NCI-H2227 (cell line): ENCODE results near the gene TMTC2.
"Not testable (repeated sequence)": the region's sequence is repeated elsewhere in the genome, so short reads cannot be mapped to it uniquely, and the experiment has no call there.

Experiments
- DNase-seq: peaks from one replicate; lab custom pipeline; 2025; ENCODE audit not compliant: unreplicated experiment; lab: John Stamatoyannopoulos, UW

TMTC2 gene

DNA sequence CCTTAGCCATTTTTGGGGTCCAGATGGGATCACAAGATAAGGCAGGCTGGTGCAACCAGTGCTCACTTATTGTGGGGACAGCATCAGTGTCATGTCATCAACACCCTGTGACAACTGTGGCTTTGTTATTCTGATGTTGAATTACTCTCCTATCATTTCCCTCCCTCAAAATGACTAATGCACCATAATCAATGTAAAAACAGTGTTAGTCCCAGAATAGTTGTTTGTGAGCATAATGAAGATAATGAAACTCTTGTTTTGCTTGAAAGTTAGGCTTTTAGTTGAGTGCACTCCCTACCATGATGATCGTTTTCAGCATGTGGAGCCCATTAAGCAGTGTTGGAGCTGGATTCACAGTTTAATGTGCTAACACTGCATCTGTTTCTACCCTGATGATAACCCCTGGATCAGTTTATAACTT is 151.4 kb downstream of the TMTC2 start:
- no peak for DNase-seq

DNA sequence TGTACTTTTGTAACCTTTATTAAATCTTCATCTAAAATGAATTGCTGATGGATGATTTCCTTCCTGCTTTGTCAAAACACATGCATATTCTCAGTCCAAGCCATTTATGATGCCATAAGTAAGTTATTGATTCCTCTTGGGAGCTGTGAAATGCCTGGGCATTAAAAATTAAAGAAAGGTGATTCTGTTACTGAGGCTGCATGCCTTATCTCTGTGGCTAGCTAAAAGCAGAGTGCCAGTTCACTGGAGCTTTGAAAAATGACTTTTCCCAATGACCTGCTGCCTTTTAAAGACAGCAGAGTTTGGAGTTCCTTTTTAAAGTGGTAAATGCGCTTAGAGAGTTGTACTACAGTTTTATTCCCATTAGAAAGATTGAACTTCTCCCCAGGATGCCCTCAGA is 152.1 kb downstream of the TMTC2 start:
- DNase-seq, result no peak

DNA sequence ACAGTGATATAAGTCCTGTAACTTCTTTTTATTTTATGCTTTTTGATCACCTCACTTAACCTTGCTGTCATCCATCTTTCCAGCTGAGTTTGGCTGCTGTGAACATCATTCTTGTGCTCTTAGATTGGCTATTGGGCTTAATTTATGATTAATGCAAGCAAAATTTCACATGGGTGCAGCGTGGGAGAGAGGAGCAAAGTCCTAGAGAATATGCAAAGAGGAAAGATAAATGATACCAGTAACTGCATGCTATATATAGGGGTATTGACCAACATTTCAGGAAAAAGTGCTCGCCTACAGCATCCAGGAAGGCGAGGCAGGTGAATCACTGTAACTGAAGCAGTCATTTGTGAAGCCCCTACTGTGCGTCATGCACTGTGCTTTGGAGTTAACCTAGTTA is 153.1 kb downstream of the TMTC2 start:
- no peak for DNase-seq

DNA sequence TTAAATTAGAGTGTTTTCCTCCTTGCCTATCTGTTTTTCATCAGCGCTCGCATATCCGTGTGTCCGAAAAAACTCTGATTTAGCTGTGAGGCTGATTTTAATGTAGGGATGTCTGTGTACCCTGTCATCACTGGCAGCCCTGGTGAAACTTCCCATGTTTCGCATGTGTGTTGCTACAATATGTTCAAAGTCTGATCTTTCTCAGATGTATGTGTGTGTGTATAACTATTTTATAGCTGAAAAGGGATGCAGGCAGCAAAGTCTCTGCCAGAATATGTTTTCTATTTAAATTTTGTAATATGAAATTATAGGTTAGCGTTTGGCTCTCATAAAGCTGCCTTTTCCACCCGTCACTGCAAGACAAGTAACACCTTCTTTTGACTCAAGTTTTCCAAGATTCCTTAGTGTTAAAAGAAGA is 154.8 kb downstream of the TMTC2 start:
- no peak for DNase-seq

DNA sequence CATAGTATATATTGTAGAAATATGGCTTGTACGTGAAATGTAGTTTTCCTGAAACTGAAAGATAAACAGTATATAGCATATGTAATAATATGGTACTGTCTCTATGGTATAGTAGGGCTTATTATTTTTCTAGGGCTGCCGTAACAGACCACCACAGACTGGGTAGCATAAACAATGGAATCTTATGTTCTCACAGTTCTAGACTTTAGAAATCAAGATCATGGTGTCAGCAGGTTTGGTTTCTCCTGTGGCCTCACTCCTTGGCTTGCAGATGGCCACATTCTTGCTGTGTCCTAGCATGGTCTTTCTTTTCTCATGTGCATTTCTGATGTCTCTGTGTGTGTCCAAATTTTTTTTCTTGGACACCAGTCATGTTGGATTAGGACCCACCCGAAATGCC is 155.8 kb downstream of the TMTC2 start:
- DNase-seq, result no peak

DNA sequence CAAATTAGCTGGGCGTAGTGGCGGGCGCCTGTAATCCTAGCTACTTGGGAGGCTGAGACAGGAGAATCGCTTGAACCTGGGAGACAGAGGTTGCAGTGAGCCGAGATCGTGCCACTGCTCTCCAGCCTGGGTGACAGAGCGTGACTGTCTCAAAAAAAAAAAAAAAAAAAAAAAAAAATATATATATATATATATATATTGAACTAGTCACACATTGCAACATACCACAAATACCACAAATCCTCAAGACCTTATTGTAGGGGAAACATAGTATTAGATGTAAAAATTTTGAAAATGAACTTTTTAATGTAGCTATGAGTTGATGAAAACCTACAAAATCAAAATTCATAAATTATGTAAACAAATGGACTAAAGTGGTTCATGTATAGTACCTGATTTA is 158.4 kb downstream of the TMTC2 start:
- DNase-seq, result not testable (repeated sequence)

DNA sequence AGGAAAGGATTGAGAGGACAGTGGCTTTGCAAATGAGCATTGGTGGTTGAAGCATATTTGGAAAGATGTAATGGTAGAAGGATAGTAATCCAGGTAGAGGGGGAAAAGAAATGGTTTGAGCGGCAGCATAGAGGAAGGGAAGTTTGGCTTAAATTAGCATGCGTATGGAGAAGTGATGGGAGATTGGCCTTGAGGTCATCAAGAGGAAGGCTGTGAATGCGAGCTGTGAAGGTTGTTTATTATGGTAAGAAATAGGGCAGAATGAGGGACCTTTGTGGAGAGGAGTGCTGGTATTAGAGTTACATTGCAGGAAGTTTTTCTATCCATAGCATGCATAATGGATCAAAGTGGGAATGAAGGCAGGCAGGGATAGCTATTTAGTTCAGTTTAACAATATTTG is 162.1 kb downstream of the TMTC2 start:
- DNase-seq, result no peak

DNA sequence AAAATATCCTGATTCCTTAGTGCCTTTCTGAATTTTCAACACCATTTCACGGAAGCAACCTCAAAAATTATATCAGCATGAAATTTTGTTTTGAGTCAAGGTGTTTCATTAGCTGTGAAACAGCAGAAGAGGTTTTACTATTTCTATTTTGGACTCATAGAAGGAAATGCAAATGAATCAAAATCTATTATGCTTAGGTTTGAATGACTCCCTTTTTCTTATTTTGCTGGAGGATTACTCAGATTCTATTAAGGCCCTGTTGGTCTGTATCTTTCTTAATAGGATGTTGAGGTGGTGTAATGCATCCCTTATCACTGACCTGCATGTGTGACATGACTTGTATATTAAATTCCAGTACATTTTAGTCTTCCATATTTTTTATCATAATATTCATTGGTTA is 165.8 kb downstream of the TMTC2 start:
- DNase-seq, result no peak

DNA sequence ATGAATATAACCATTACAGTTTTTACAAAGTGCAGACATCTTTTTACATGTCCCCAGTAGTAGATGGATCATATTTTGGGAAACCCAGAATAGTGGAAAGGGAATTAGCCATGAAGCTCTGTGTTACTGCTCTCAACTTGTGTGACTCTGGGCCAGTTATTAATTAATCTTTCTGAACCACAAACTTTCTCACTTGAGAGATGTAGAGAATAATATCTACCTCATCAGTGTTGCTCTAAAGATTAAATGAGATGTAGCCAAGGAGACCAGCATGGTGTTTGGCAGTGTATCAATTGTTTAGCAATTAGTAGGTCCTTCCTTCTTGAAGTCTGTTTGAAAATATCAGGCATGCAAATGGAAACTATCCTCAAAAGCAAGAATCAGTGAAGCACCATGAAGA is 169.2 kb downstream of the TMTC2 start:
- no peak for DNase-seq

DNA sequence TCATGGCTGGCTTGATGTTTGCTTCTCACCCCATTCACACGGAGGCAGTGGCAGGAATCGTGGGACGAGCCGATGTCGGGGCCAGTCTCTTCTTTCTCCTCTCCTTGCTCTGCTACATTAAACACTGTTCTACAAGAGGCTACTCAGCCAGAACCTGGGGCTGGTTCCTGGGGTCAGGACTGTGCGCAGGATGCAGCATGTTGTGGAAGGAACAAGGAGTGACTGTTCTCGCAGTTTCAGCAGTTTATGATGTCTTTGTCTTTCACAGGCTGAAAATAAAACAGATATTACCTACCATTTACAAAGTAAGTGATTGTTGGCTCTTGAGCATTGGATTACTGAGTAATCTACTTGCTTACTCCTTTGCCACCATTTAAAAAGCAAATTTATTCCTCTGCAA is 170.6 kb downstream of the TMTC2 start:
- no peak for DNase-seq

DNA sequence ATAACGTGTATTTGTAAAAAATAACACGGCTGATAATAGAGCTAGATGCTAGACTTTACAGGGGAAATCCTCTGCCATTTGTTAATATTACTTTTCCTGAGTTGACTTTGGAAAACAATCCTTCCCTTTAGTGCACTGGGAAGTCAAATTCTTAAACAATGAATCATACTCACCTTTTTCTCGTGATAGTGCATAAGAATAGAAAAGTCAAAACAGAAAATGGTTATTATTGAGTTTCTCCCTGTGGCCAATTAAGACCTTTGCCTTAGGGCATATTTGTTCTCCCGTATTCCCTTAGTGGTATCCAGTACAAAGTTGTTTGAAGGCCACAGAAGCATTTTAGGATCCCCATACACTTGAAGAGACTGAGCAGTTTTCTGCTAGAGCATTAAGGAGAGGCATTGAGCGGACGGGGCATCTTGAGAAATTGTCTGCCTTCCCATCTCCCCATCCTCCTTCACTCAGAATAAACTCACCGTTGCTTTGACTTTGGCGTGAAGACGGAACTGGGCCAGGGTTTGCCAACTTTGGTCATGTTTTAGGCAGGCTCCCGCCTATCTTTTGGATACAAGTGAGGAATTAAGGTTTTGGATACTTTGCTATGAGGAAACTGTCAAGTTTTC is 171.3 kb downstream of the TMTC2 start:
- DNase-seq, result no peak

DNA sequence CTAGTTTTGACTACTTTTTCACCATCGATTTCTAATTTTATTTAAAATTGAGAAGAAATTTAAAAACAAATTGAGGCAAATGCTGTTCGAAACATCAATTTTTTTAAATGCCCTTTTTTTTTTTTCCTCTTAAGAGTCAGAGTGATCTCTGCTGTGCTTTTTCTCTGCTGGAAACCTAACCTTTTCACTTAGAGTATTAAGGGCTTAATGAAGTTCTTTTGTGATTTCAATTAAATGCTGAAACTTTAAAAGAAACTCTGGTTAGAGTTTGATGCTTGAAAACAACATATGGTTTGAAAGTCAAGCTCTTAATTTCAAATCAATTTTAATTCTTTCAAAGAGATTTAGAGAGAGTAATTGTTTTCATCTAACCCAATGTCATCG is 171.8 kb downstream of the TMTC2 start:
- no peak for DNase-seq

DNA sequence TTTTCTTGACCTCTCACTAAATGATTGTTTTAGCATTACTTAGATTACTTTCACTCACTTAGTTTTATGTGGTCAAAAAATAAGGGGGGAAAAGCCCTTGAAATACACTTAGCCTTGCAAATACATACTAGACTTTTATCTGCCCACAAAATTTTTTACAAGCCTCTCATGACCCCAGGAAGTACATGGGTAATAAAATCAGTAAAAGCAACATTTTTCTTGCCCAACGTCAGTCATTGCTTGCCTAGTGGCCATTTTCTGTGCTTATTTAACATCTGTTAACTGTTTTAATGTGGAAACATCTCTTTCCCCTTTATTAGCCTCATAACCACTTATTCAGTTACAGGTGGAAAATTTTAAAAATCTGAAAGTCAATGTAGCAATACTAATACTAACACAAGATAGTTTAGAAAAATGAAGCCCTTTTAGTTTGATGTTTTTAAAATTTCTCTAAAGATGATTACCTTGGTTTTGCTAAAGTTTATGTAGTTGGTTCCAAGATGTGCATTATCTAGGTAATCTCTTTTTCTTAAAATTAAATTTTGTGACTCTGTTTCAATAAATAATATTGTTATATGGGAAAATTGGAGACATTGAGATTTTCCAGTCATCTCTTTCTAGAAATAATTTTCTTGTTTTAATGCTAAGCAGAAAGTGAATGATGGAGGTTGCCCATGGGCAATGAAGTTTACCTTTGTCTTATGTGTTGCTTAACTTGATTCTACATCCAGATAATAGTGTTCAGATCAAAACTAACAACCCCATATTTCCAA is 175.5 kb downstream of the TMTC2 start:
- no peak for DNase-seq

DNA sequence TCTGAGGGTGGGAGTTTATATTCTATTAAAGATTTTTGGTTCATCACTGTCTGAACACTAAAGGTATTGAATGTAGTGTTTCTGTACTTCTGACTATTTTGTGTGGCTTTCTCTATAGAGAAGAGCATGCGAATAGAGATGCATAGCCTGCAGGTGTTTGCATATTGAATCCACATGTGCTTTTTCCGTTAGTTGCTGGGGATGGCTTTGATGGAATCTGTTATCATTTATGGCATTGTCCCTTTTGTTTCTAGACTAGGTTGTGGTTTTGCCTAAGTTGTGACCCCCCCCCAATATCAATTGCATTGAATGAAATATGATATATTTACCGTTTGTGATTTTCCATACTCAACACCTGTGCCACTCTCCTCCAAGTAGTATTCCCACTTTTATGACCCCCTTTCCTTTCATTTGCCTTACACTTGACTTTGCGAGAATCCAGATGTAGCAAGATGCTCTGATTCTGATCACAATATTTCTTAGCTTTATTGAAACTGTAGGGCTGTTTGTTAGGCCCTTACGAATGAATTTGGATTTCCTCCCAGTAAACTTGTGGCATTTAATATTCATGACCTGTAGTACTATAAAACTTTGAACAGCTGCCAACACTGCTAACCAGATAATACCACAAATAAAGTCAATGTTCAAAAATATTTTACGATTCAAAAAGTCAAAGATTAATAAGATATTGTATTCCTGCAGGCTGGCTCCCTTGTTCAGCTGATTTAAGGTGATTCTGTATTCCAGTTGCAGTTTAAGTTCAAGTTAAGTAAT is 176.4 kb downstream of the TMTC2 start:
- no peak for DNase-seq

DNA sequence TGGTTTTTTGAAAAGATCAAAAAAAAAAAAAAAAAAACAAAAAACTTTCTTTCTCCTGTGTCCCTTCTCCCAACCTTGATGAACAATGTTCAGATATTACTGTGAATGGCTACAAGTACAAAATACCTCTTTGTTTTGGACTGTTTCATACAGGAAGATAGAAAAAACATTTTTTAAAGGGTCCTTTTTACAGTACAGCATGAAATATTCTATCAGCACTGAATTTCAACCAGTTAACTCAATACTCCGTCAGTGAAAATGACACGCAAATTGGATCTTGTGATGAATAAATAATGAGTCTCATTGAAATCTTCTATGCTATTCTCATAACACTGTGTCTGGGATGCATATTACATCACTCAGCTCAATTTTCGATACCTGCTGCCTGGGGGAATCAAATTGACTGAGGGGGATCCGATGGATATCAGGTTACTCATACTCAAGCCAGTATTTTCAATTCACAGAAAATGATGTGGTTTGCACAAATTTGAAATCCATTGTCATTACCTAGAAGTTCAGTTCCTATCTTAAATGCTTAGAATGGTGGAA is 179.6 kb downstream of the TMTC2 start:
- no peak for DNase-seq

DNA sequence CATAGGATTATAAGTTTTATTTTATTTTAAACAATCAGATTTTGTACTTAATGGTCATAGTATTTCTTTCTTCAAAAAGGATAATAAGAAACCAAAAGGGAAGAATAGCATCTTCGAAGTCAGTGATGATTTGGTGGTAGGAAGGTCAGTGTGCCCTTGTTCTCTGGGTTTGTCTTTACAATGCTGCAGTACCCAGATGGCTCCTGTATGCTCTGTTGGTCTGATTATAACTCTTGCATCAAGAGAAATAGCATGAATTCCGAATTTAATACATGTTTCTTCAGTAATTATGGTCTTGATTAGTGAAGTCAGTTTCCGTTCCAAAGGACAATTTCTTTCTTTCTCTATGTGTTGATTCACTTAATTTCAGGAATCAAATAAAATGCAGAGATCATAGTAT is 180.2 kb downstream of the TMTC2 start:
- no peak for DNase-seq

DNA sequence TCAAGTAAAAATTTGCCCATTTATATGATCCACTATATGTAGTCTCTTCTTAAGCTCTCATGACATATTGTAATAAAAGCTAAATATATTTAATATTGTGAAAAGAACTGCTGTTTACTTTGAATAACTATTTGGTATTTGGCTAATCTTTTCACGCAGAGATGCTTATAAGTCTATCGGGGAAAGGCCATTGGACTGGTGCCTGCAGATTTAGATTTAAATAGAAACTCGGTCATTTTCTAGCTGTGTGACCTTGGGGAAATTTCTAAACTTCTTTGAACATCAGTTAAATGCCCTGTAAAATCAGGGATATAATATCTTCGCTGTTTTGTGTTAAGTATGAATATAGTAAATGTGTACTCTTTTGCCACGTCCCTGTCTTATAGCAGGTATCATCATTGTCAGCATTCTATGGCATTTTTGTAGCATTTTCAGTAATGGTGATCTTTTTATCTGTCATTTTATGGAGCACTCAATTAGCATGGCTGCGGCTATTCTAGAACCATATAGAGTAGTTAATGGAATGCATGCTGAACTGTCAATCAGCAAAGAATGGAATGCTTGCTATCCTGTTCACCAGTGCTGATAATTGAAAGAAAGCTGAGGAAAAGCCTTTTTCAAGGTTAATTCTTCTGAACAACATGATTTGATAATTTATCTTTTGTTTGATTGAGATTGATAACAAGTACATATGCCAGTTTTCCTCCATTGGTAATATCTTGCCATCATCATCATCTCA is 181.2 kb downstream of the TMTC2 start:
- no peak for DNase-seq

DNA sequence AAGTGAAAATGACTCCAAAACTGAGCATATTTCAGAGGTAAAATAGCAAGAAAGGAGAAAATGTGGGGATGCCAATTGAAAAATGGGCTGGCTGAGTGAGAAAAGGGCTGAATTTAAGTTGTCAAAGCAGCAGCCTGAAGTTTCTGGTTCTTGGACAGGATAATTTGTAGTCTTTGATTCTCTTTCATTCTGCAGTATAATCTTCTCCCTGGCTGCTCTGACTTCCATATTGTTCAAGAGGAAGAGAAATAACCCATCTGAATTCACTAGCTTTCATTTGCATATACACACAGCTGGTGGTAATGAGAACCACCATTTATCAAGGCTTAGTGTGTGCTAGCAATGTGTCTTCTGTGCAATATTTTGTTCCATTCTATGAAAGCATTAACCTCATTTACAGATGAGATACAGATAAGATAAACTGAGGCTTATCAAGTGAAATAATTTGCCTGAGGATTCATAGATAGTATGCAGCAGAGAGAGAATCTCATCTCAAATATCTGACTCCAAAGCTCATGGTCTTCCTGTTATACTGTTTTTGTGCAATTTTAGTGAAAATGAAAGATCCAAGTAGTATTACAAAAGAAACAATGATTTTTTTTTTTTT is 184.2 kb downstream of the TMTC2 start:
- DNase-seq, result peak; percentile 8

DNA sequence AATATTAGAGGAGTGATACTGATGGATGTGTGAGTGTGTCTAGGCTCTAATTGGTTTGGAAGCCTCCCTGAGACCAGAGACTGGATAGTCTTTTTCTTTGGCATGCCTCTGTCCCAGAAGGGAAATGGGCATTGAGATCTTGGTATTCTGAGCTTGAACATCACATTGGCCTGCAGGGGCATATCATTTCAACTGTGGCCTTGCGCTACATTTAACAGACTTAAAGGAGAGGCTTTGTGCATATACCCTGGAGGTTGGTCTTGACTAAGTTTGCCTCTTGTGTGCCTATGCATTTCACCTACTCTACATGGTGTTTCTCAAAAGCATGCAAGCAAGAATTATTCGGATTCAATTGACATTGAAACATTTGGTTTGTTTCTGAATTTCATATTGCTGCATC is 185.4 kb downstream of the TMTC2 start:
- DNase-seq, result no peak

DNA sequence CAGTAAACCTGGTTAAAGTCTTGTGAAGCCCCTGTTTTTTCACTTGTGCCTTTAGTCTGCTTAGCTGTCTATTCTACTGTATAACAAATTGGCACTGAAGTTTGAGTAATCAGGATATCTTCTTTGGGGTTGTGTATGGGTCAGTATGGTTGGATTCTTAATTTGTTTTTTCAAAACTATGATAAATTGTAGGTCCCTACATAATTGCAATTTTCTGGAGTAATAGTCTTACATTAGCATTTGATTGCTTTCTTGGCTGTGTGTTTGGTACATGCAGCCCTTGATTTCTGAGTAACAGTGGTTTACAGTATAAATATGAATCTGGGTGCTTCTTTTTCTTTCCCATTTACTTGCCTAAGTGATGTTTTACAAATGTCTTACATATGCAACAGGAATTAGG is 186.6 kb downstream of the TMTC2 start:
- no peak for DNase-seq

DNA sequence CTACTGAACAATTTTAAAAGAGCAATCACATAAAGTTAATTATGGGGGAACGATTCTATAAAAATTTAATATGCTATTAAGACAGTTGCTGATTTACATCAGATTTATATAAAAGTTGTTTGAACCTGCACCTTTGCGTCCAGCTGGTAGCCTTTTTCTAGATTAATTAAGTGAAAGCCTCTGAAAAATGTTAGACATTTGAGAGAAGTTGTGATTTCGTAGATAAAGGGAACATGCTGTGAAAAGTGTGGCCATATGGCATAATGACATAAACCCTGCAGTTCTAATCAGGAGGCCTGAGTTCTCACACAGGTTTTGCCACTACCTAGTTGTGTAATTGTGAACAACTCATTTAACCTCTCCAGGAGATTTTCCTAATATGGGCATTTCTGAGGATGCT is 187.2 kb downstream of the TMTC2 start:
- DNase-seq, result peak; percentile 45
